Endothelial cell of umbilical vein (primary cell): ENCODE data around the gene FOXK1. TPM values are rescaled to one million over a fixed set of nuclear protein-coding genes. Genes with fewer than 3 reads are reported as not detected.

ENCODE experiments used
- BruUV-seq: library from RNA; stranded (reverse); fragments of 400-500 nt; replicated peaks from 2 replicates; lab custom pipeline; 2021; lab: Mats Ljungman, UMichigan
- CTCF ChIA-PET: fragments of 300-600, 350-600 bp; sonication (Branson Sonifier 250); formaldehyde crosslinking; loops from one replicate; lab custom pipeline; 2021; ENCODE audit warnings: antibody characterized with exemption, inconsistent platforms; lab: Charles Lee
- POLR2A ChIA-PET: fragments of 300-600, 350-600 bp; sonication (Branson Sonifier 250); formaldehyde crosslinking; loops from one replicate; lab custom pipeline; 2021; ENCODE audit warnings: antibody characterized with exemption, inconsistent platforms; lab: Charles Lee
- DNase-seq: peaks from one replicate; pipeline ENCODE4 v3.0.0-alpha.2; 2011; ENCODE audit warnings: low read depth, low spot score
- FAIRE-seq: peaks from 2 replicates; lab custom pipeline; 2011; peaks lifted over from hg19 to GRCh38; lab: Jason Lieb, UNC
- H2AFZ ChIP-seq: 2 replicates; pipeline ENCODE4 v1.6.0; 2012; ENCODE audit warnings: low read depth, low read length, control low read depth, inconsistent platforms
- H3K27ac ChIP-seq: 2 replicates; pipeline ENCODE4 v1.5.1; 2011; ENCODE audit warnings: low read depth, mild to moderate bottlenecking, control low read depth, low read length, moderate library complexity; ENCODE audit not compliant: insufficient read depth
- H3K27me3 ChIP-seq, 2 experiments: 2 replicates each; pipeline versions ENCODE4 v1.6.0 to v1.6.1; 2011; ENCODE audit warnings: low read length in 2 of 2, mixed read lengths in 1 of 2; ENCODE audit not compliant: control insufficient read depth in 2 of 2, insufficient read depth in 2 of 2
- H3K36me3 ChIP-seq, 2 experiments: 2 replicates in 1 of 2; 3 replicates in 1 of 2; pipeline ENCODE4 v1.5.1; 2011; ENCODE audit warnings: low read length in 2 of 2, mild to moderate bottlenecking in 1 of 2, moderate library complexity in 1 of 2; ENCODE audit not compliant: control insufficient read depth in 2 of 2, insufficient read depth in 2 of 2; ENCODE audit errors: extremely low read depth in 1 of 2
- H3K4me1 ChIP-seq: 3 replicates; pipeline ENCODE4 v1.5.1; 2011; ENCODE audit warnings: mild to moderate bottlenecking, low read length; ENCODE audit not compliant: control insufficient read depth, insufficient read depth; ENCODE audit errors: extremely low read depth
- H3K4me2 ChIP-seq: 2 replicates; pipeline ENCODE4 v1.6.1; 2011; ENCODE audit warnings: low read length, control low read depth, mixed read lengths; ENCODE audit not compliant: insufficient read depth
- H3K4me3 ChIP-seq, 3 experiments: fragments of 200-600 bp in 1 of 3; sonication (generic), shearing (Covaris generic) in 1 of 3; replicated peaks in 1 of 3; 2 replicates each; pipeline ENCODE4 v1.5.1; 2011 to 2016; ENCODE audit warnings: control low read depth in 3 of 3, low read length in 3 of 3, mild to moderate bottlenecking in 2 of 3, inconsistent platforms in 1 of 3, low read depth in 1 of 3, moderate library complexity in 1 of 3; ENCODE audit not compliant: insufficient read depth in 1 of 3
- H3K79me2 ChIP-seq: 2 replicates; pipeline ENCODE4 v1.6.0; 2012; ENCODE audit warnings: low read length, inconsistent platforms; ENCODE audit not compliant: control insufficient read depth, insufficient read depth
- H3K9ac ChIP-seq: replicated peaks from 2 replicates; pipeline ENCODE3; 2011; ENCODE audit warnings: low read length, control low read depth; ENCODE audit not compliant: insufficient read depth; ENCODE audit errors: extremely low read depth
- H3K9me1 ChIP-seq: replicated peaks from 3 replicates; pipeline ENCODE4 v1.6.0; 2011; ENCODE audit warnings: mild to moderate bottlenecking, low read length; ENCODE audit not compliant: control insufficient read depth, insufficient read depth; ENCODE audit errors: extremely low read depth
- H3K9me3 ChIP-seq: replicated peaks from 2 replicates; pipeline ENCODE4 v1.5.1; 2012; ENCODE audit warnings: low read length, inconsistent platforms; ENCODE audit not compliant: control insufficient read depth, insufficient read depth
- H4K20me1 ChIP-seq: replicated peaks from 2 replicates; pipeline ENCODE3; 2011; ENCODE audit warnings: mild to moderate bottlenecking, low read length; ENCODE audit not compliant: control insufficient read depth, insufficient read depth; ENCODE audit errors: extremely low read depth
- CTCF ChIP-seq, 2 donors: IDR thresholded peaks; 1 replicate in 1 of 2; 2 replicates in 1 of 2; pipeline ENCODE4 v1.5.1; 2011; ENCODE audit warnings: low read length in 2 of 2, mild to moderate bottlenecking in 2 of 2, moderate library complexity in 2 of 2, control low read depth in 1 of 2, inconsistent platforms in 1 of 2, low read depth in 1 of 2; ENCODE audit not compliant: insufficient read depth in 1 of 2; ENCODE audit errors: extremely low read depth in 1 of 2
- EZH2 ChIP-seq: IDR thresholded peaks from 2 replicates; pipeline ENCODE4 v1.6.1; 2012; ENCODE audit warnings: borderline replicate concordance, low read depth, mild to moderate bottlenecking, moderate library complexity, low read length, inconsistent platforms; ENCODE audit not compliant: severe bottlenecking
- FOS ChIP-seq: IDR thresholded peaks from 2 replicates; pipeline ENCODE4 v1.6.1; 2011; ENCODE audit warnings: mild to moderate bottlenecking, low read length, moderate library complexity, borderline replicate concordance; ENCODE audit not compliant: insufficient read depth
- GATA2 ChIP-seq: IDR thresholded peaks from 2 replicates; pipeline ENCODE4 v1.7.0; 2011; ENCODE audit warnings: low read depth, mild to moderate bottlenecking, moderate library complexity, mixed read lengths, low read length; ENCODE audit not compliant: insufficient read length, insufficient read depth
- JUN ChIP-seq: IDR thresholded peaks from 2 replicates; pipeline ENCODE4 v1.6.1; 2011; ENCODE audit warnings: borderline replicate concordance, low read depth; ENCODE audit not compliant: insufficient read length, insufficient read depth
- MAX ChIP-seq: IDR thresholded peaks from 2 replicates; pipeline ENCODE4 v1.6.1; 2011; ENCODE audit not compliant: insufficient read depth, insufficient read length
- MYC ChIP-seq: IDR thresholded peaks from one replicate; pipeline ENCODE4 v1.6.1; 2011; ENCODE audit warnings: mild to moderate bottlenecking, low read depth, low read length
- POLR2A ChIP-seq: IDR thresholded peaks from 2 replicates; pipeline ENCODE4 v1.6.1; 2012; ENCODE audit warnings: low read depth, mild to moderate bottlenecking, control low read depth, low read length
- POLR2AphosphoS5 ChIP-seq: IDR thresholded peaks from 2 replicates; pipeline ENCODE4 v1.6.1; 2012; ENCODE audit warnings: low read depth, mild to moderate bottlenecking, control low read depth, low read length, moderate library complexity; ENCODE audit not compliant: insufficient read depth
- dilution Hi-C: fragments of 300-500 bp; cut with MboI; formaldehyde crosslinking; loops from one replicate; pipeline ENCODE4 v1.15.0; 2019; ENCODE audit warnings: low sequenced_read_pairs; ENCODE audit not compliant: extremely low pct_ligation_motif_present
- intact Hi-C: fragments of 100-400 bp; cut with micrococcal nuclease; formaldehyde crosslinking; loops from one replicate; pipeline ENCODE4 v1.10.0; 2022
- polyA plus RNA-seq, 4 experiments: library from polyadenylated mRNA; depleted of rRNA in 3 of 4; stranded (reverse) in 3 of 4; unstranded in 1 of 4; fragments of >200 nt; gene quantifications; 2 replicates each; pipeline versions ENCODE4 v1.2.1 to v1.2.3, GENCODE V29; 2011 to 2012; ENCODE audit warnings: missing spikeins in 1 of 4
- total RNA-seq: library from RNA; stranded (reverse); gene quantifications from 2 replicates; pipeline ENCODE4 v1.2.3, GENCODE V29; 2021

Gene FOXK1
- total and polyA plus RNA-seq, 2 donors (not counting 3 experiments of a cell fraction or from before 2014, with no cell fraction given): 8.0 to 52.1 TPM

DNA sequence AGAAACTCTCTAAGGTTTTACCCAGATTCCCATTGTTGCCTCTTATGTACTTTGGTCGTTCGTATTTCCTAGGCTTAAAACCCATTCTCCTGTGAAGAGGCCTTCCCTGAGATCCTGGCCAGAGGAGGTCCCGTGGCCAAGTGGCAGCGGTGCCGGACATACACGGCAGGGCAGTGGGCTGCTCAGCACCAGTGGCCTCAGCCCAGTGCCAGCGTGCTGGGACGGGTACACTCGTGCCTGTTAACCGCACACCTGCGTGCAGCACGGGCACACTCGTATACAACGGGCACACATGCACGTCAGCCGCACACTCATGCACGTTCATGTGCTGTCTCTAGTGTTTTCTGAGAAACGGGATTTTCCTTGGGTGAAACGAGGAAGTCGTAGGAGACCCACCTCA lies 40.2 kb downstream of the FOXK1 start:
- CTCF ChIA-PET: interaction anchor here (1.2 to 3.3 kb wide), 2 partner anchors 10 to 12 kb away, joined by 3 to 9 read pairs; no protein-coding TSS in a partner anchor
- intact Hi-C loops: no loop called here
- Histone ChIP-seq H3K4me1 (peaks cover 23% of the 10 kb centered on the region), H3K36me3 (peaks cover 2 to 4% of the 10 kb centered on the region in 2 experiments), H3K27me3 (no peaks in the 10 kb centered on the region), H3K9ac (no peak overlapping the region), H3K9me3 (no peaks in the 10 kb centered on the region), H2AFZ (no peak overlapping the region), H3K79me2 (peaks cover 67% of the 10 kb centered on the region), H3K27ac (no peak overlapping the region), H3K4me2 (no peak overlapping the region), H3K9me1 (no peaks in the 10 kb centered on the region), H4K20me1 (no peaks in the 10 kb centered on the region), H3K4me3 (no peak overlapping the region)
- dilution Hi-C loops: no loop called here
- DNase-seq (no peak), FAIRE-seq (no peak)
- POLR2A ChIA-PET: no interaction called here
- TF ChIP-seq POLR2A: no peak
- TF ChIP-seq GATA2: no peak
- no peak for TF ChIP-seq FOS
- no TSS peak for BruUV-seq

GRCh38 chr7:4722960-4723630 lies 41.0 kb downstream of the FOXK1 start:
- Histone ChIP-seq H3K4me1 (peaks cover 23% of the 10 kb centered on the region), H3K79me2 (peaks cover 67% of the 10 kb centered on the region), H3K27me3 (no peaks in the 10 kb centered on the region), H3K36me3 (peaks cover 2 to 8% of the 10 kb centered on the region in 2 experiments), H3K4me3 (no peak overlapping the region), H4K20me1 (no peaks in the 10 kb centered on the region), H3K27ac (no peak overlapping the region), H3K9me3 (no peaks in the 10 kb centered on the region), H2AFZ (no peak overlapping the region), H3K9ac (no peak overlapping the region), H3K9me1 (no peaks in the 10 kb centered on the region), H3K4me2 (no peak overlapping the region)
- intact Hi-C loops (no loop called here), dilution Hi-C loops (no loop called here)
- DNase-seq (no peak), FAIRE-seq (no peak)
- BruUV-seq: no TSS peak
- TF ChIP-seq POLR2AphosphoS5 (no peak), CTCF (IDR thresholded peaks at IDR 0.05; ENCODE audit: extremely low read depth in 1 of 2, insufficient read depth in 1 of 2, low read depth in 1 of 2, low read length in 2 of 2) (no peak), MAX (no peak), MYC (no peak), EZH2 (no peak), JUN (no peak), GATA2 (no peak), POLR2A (no peak), FOS (no peak)
- ChIA-PET CTCF (interaction anchor here (1.0 to 3.6 kb wide), 5 partner anchors 11 to 81 kb away, joined by 3 to 14 read pairs (median 9); no protein-coding TSS in a partner anchor), POLR2A (no interaction called here)
